Caki2 (cell line): Measurements from ENCODE around the gene B3GAT1. TPM values are rescaled to one million over a fixed set of nuclear protein-coding genes. Genes with fewer than 3 reads are reported as not detected.

Experiments
- DNase-seq: peaks from one replicate; pipeline ENCODE4 v3.0.0-alpha.2; 2015; ENCODE audit warnings: low read depth
- in situ Hi-C: cut with HindIII; loops from 2 replicates; pipeline ENCODE4 v1.10.0; 2016; ENCODE audit warnings: low sequenced_read_pairs, low pct_unique_long_range_greater_than_20kb, mixed read lengths
- total RNA-seq: library from RNA; depleted of rRNA; stranded (reverse); fragments of >200 nt; shearing (Covaris generic); gene quantifications from 2 replicates; pipeline ENCODE4 v1.2.3, GENCODE V29; 2014; ENCODE audit warnings: low replicate concordance; rRNA removed

B3GAT1 gene
- total RNA-seq, 1 experiment from 2014 or later = not detected

DNA sequence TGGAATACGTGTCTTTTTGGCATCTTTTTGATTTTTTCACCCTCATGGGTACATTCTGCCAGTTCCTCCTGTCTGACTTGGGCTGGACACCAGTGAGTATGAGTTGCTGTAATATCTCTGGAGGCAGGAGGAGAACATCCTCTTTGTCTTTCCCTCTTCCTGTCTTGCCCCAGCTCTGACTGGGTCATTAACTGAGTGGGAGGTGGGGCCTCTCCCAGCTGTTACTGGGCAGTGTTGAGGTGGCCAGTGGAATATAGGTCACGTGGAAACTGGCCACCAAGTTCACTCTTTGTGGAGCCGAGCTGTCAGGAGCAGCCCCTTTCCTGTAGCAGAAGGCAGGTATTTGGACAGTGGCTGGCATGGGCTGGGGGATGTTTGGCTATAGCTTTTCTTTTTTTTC lies 78.1 kb downstream of the B3GAT1 start:
- no peak for DNase-seq
- in situ Hi-C loops = no loop called here

DNA sequence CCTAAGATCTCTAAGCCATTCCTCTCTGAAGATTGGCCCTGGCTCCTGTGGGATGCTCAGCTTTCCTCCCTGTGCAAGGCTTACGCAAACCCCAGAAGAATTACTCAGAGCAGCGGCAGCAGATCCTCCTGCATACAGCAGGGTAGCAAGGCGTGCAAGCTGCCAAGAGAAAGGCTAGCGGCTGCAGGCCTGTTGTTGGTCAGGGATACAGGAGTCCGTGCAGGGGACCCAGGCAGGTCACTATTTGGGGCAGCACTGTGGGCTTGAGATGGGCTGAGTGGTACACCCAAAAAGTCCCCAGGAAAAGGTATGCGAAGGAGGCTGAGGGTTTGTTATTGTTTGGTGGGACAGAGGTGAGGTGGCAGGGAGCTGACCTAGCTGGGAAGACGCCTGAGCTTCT lies 78.7 kb downstream of the B3GAT1 start:
- in situ Hi-C loops = no loop called here
- DNase-seq = no peak

DNA sequence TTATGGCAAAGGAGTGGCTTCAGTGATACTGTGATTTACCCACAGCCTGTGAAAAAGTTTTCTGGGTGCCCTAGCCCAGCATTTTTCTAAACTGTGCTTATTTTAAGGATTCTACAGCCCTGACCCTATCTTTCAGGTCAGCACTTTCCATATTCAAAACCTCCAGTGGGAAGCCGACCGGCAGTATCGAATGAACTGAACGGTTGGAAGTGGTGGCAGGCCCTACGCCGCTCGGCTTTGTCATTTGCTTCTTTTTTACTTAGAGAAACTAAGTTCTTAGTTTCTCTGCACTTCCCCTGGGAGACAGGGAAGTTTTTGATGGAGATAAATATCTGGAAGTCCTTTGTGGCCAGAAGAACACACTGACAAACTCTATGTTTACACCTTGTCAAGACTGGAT lies 79.3 kb downstream of the B3GAT1 start:
- in situ Hi-C loops = no loop called here
- DNase-seq = no peak

DNA sequence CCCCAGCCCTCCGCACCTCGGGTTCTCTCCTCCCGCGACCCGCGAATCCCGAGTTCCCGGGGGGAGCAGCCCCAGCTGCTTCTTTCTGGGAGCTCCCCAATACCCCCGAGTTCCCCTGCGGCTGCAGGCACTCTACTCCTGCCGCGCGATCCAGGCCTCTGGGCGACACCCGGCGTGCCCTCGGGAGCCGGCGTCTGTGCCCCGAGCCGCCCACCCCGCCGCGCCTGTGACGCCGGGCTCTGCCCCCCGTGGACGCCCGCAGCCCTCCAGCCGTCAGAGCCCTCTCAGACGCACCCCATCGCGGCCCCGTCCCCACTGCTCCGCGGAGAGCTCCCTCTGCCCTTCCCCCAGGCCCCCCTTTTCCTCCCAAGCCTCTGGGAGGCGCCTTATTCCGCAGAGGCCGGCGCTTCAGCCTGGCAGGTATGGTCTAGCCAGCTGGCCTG lies 79.8 kb downstream of the B3GAT1 start:
- in situ Hi-C loops = no loop called here
- DNase-seq = no peak

DNA sequence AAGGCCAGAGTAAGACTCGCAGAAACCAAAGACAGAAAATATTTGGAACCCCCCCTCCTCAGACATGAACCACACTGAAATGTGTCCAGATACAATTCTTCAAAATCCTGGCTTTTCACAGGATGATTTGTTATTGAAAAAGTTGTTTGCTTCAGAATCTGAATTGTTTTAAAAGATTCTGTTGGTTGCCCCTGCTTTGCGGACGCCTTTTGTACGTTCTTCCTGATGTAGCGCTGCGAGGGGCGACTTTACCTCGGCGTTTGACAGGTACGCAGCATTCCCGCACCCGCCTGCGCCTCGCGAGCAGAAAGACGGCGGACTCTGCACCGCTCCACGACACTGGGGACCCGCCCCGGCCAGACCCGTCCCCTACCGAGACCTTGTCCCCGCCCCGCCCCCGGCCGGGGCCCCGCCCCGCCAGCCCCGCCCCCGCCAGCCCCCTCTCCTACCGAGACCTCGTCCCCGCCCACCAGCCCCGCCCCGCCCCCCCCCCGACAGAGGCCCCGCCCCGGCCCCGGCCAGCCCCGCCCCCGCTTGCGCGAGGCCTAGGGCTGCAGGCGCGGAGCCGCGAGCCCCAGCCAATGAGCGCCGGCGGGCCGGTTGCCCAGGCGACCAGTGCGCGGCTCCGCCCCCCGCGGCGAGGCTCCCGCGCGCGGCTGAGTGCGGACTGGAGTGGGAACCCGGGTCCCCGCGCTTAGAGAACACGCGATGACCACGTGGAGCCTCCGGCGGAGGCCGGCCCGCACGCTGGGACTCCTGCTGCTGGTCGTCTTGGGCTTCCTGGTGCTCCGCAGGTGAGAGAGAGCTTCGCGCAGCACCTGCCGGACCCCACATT lies 80.5 kb downstream of the B3GAT1 start, which contains the start of gene GLB1L2:
GLB1L2 (plus strand) TSS at position 635 of the 835 bp plus-strand sequence; CDS start at position 709, 74 bp downstream.
- in situ Hi-C loops = no loop called here
- peak; percentile 37 for DNase-seq

DNA sequence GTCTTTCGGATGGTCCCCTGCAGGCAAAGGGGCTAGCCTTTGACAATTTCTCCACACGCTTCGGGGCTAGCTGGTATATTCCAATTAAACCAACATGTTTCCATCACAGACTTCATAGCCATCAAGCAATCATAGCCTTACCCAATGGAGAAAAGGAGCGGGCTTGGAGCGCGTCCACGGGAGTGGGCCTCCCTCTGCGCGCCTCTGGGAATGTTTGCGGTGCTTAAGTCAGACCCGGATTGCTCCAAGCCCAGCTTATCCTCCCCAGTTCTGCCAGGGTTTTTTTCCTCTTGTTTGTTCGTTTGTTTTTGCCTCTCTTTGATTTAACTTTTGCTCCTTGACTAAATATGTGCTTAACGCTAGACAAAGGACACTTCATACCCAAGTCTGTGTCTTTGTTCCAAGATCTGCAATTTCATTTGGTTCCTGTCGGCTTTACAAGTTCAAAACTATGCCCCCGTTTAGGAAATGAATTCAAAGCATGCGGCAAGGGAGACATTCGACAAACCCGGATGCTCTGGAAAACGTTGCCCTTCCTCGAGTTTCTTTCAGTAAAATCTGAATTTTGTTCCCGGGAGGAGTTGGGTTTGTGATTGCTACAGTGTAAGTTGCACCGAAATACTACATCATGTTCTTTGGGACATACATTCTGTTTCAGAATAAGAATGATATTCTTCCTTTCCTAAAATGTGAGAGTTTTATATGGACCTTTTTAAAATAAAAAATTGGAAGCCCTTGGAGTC lies 81.3 kb downstream of the B3GAT1 start:
- in situ Hi-C loops = no loop called here
- no peak for DNase-seq

Other genes with a start within 250 kb of the B3GAT1 start
- gene NCAPD3, start 188.3 kb downstream of the B3GAT1 start, total RNA-seq = 13.4 and 14.1 TPM in 2 replicates
- gene VPS26B, start 187.6 kb downstream of the B3GAT1 start, total RNA-seq = 9.0 and 11.5 TPM in 2 replicates
- 15.5 and 17.9 TPM in 2 replicates for gene THYN1, start 158.9 kb downstream of the B3GAT1 start, total RNA-seq
- 7.5 and 8.2 TPM in 2 replicates for gene ACAD8, start 158.7 kb downstream of the B3GAT1 start, total RNA-seq
- gene GLB1L3, start 135.9 kb downstream of the B3GAT1 start, total RNA-seq = not detected in 2 replicates
- 0.23 and 1.9 TPM in 2 replicates for gene GLB1L2, start 80.3 kb downstream of the B3GAT1 start, total RNA-seq